GM21737 (cell line): ENCODE measurements around the gene CAND2.
A peak's percentile ranks its signal among the peaks of the same experiment; 100 is the strongest.
"Not testable (repeated sequence)": the region's sequence is repeated elsewhere in the genome, so short reads cannot be mapped to it uniquely, and the experiment has no call there.

Source experiments
- ATAC-seq: cut with Tn5 transposase; IDR thresholded peaks from one replicate; pipeline ENCODE4 v1.9.1; 2021; ENCODE audit warnings: mild to moderate bottlenecking, moderate library complexity; ENCODE audit not compliant: unreplicated experiment

The CAND2 gene

DNA sequence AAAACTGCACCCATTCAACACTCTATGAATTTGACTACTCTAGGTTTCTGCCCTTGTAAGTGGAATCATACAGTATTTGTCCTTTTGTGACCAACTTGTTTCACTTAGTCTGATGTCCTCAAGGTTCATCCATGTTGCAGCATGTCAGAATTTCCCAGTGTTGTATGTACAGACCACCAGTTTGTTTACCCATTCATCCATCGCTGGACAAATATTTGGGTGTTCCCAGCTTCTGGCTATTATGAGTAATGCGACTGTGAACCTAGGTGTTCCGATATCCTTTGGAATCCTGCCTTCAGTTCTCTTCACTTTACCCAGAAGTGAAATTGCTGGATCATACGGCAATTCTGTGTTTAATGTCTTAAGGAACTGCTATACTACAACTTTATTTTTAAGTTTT, 32.3 kb downstream of the CAND2 start:
- ATAC-seq: no peak

DNA sequence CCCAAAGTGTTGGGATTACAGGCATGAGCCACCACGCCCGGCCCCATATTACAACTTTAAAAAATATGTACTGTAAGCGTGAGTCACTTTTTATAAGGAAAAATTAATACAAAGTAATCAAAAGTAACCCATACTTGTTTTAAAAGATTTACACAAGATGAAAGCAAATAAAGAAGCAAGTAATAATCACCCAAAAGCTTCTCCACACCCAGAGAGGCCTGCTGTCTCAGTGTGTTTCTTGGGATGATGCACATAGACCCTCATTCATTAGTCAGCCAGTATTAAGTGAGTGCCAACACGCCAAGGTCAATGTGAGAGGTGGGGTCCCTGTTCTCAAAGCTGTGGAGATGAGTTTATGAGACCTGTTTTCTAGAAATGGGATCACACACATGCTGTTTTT, 32.9 kb downstream of the CAND2 start:
- ATAC-seq: no peak

- ATAC-seq: no peak
These were observed 33.7 kb downstream of the CAND2 start for GRCh38 chr3:12829886-12830784.

DNA sequence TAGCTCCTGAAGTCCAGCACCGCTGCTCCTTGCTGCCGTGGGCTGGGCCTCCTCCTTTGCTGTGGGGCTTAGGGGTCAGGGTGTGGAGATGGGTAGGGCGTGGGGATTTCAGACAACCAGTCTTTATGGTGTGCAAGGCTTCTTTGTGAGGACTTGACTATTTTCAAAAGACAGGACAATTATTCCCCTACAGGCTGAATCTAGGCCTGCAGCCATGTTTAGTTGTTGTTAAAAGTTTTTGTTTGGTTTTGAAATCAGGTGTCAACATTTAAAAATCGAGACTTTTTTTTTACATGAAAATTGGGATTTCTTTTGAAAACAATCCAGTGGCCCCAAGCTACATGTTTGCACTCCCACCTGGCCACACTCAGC, 34.3 kb downstream of the CAND2 start:
- no peak for ATAC-seq

DNA sequence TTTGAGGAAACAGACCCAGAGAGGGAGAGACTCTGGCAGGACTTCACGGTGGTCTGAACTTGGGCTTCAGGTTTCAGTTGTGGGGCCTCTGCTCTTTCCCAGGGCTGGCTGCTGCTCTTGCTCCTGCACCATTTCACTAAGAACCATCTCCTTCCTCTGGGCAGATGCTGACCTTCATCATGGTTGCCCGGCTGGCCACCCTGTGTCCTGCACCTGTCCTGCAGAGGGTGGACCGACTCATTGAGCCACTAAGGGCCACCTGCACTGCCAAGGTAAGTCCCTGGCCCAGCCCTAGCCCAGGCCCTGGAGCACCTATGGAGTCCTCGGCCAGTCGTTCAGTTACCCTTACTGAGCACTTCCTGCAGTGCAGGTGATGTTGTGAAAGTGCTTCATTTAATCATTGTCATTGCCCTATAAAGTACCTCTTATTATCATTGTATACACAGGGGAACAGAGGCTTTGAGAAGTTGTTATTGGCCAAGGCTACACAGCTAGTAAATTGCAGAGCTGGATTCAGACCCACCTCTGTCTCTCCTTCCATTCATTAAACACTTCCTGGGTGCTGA, 34.9 kb downstream of the CAND2 start:
- ATAC-seq: no peak

- no peak for ATAC-seq
These were observed 36.1 kb downstream of the CAND2 start for GRCh38 chr3:12832350-12833221.

DNA sequence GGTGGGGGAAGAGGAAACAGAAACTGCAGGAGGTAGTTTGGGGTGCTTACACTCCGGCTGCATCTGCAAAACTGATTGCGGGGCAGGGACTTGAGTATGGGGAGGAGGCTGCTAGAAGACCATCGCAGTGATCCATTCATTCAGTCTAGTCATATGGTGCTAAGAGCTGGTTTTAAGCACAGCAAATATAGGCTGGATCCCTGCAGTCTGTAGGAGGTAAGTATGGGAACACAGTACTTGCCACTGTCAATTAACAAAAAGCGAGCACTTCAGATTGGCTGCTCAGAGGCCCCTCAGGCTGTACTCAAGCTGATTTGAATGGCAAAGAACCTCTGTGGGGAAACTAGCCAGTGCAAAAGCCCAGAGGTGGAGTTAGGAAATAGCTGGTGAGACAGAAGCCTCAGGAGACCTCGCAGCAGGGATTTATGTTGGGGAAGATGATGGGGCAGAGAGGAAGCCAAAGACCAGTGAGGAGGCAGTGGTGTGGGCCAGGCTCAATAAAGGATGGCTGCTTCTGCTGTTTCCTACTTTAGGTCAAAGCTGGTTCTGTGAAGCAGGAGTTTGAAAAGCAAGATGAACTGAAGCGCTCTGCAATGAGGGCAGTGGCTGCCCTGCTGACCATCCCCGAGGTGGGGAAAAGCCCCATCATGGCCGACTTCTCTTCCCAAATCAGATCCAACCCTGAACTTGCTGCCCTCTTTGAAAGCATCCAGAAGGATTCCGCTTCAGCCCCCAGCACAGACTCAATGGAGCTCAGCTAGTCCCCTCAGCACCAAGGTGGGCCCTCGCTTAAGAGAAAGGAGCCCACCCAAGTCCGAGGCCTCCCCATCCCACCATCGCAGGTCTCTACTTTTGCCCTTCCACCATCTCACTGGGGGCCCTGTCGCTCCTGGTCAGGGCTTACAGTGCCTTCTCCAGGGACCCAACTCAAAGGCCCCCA, 37.0 kb downstream of the CAND2 start:
- no peak for ATAC-seq

DNA sequence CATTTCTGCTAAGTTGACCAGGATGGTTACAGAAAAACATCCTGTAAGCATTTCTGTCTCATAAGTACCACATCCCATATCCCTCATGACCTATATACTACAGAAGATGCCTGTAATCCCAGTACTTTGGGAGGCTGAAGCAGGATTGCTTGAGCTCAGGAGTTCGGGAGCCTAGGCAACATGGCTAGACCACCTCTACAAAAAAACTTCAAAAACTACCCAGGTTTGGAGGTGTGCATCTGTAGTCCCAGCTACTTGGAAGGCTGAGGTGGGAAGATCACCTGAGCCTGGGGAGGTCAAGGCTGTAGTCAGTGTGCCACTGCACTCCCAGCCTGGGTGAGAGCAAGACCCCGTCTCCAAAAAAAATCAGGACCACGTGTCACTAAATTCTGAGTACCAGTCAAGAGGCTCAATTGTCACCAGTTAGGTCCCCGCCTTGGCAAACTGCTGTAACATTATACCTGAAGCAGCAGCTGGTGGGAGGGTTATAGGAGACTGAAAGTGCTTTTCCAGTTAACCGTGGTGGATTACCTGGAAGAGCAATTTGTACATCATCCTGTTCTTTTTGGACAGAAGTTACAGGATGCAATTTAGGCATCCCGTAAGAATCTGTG, 38.7 kb downstream of the CAND2 start:
- ATAC-seq: no peak

GRCh38 chr3:12837295-12837986, 41.0 kb downstream of the CAND2 start:
- no peak for ATAC-seq

DNA sequence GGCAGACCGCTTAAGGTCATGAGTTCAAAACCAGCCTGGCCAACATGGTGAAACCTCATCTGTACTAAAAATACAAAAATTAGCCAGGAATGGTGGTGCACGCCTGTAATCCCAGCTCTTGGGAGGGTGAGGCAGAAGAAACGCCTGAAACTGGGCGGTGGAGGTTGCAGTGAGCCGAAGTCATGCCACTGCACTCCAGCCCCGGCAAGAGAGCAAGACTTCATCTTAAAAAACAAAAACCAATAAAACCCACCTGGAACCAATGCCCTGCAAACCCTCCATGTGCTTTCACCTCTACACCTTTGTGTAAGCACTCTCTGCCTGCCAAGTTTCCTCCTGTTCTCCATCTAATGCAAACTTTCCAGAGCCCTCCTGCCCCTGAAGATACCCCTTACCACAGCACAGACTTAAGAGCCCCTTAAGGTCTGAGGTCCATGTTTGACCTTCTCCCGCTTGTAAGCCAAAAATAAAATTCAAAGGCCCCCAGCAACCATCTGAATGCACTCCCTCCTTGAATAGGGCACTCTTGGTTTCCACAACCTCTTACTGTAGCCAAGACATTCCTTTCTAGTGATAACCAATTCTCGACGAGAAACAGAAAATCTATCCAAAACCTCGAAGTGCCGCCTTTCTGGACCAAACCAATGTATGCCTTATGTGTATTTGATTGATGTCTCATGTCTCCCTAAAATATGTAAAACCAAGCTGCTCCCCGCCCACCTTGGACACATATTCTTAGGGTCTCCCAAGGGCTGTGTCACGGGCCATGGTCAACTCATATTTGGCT, 41.9 kb downstream of the CAND2 start:
- no peak for ATAC-seq

DNA sequence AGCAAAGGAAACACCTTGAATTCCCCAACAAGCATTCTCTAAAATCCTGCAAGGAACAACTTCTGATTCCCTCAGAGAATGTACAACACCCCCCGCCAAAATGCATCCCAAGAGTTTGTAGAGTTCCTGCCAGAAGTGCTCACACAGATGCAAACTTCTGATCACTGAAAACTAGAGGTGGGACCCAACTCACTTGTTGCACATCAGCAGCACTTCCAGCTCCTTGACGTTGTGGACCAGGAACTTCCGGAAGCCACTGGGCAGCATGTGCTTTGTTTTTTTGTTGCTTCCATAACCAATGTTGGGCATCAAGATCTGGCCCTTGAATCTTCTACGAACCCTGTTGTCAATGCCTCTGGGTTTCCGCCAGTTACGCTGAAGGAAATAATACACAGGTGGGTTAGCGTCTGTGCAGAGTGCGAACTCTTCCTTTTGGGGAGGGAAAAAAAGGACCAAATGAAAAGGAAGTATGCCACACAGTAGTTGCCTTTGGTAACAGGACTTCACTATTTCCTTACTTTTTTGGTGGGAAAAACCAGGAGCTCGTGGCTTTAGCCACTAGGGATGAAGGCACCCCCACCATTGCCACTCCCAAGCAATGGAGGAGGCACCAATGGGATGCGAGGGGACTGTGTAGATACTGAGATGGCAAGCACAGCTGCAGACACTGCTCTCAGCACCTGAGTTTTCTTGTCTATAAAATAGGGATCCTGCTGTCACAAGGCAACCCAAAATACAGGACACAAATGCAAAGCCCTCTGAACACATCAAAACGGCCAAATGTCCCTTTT, 42.9 kb downstream of the CAND2 start:
- ATAC-seq: no peak

GRCh38 chr3:12840148-12840547, 43.7 kb downstream of the CAND2 start:
- not testable (repeated sequence) for ATAC-seq

DNA sequence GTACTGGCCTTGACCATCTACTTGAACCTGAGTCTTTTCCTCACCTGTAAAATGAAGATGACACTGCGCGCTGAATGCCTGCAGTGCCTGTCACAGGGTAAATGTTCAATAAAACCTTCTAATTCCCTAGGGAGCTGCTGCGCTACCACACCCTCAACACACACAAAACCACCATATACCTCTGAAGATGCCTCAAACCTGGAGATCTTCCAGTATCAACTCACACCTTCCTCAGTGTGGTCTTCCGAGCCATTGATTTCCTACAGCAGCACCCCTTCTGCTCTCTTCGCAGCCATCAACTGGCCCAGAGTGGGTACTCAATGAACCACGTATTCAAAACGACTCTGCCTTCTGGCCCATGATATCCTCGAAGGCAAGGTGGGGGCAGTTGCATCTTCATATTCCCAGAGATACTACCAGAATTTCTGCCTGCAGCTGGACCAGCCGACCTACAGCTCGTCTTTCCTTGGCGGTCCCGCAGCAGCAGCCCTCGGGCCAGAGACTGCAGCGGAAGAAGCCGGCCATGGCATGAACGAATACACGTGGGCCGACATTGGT, 44.2 kb downstream of the CAND2 start:
- ATAC-seq: peak; percentile 29

DNA sequence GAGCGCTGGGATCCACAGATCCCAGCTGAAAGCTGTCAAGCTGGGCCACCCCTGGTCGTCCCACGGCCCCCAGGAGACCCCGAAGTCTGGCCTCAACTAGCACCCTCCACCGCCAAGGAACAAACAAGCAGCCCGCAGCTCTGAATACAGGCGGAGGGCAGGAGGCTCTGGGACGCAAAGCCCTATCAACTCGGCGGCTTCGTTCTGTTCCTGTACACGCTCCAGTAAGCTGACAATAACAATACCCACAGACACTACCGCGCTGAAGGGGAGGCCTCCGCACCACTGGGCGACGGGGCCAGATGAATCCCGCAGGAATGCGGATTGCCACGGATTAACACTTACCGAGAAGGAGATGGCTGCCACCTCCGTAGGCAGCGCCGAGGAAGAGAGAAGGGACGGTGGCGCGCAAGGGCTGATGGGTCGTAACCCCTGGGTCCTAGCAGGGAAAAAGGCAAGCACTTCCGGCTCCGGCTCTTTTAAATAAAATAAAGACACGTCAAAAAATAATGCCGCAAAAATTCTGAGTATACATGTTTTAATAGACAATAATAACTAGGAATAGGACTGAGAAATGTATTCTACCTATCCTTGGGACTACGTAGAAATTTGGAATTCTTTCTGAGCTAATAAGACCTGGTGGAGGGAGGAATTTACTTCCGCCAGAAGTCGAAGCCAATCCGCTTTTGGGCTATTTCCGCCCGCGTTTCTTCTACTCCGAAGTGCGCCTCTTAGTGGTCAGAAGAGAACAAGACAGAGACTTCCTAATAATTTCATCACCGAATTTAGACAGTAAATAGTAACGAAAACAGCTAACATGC, 44.9 kb downstream of the CAND2 start, which contains the start of gene RPL32:
RPL32 (minus strand) TSS at position 417 of the 821 bp plus-strand sequence. CDS start 1,328 bp downstream, outside the sequence.
- ATAC-seq: peak; percentile 87

DNA sequence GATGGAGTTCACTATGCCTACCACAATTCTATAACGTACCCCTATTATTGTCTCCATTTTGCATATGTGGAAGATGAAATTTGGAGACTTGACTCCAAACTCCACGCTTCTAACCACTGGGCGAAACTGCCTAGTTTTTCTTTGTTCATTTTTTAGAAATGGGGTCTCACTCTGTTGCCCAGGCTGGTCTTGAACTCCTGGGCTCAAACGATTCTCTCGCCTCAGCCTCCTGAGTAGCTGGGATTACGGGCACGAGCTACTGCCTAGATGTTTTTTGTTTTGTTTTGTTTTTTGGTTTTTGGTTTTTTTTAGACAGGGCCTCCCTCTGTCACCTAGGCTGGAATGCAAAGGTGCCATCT, 45.5 kb downstream of the CAND2 start:
- no peak for ATAC-seq

GRCh38 chr3:12842469-12842868, 46.0 kb downstream of the CAND2 start:
- ATAC-seq: no peak

GRCh38 chr3:12845811-12846210, 49.3 kb downstream of the CAND2 start:
- ATAC-seq: no peak
